Measurements from ENCODE around the gene DNAJC22. TPM values are rescaled to one million over a fixed set of nuclear protein-coding genes. Genes with fewer than 3 reads are reported as not detected.

The DNAJC22 gene
- total and polyA plus RNA-seq, 2 donors (not counting 1 experiment from before 2014, with no cell fraction given) = not detected

GRCh38 chr12:49397000-49397399 is 50.3 kb downstream of the DNAJC22 start:
- H3K4me1 Mint-ChIP-seq = no peaks in the 10 kb centered on the region
- peaks cover 24% of the 10 kb centered on the region for H3K79me2 ChIP-seq (ENCODE audit: control insufficient read depth, insufficient read depth, low read length)
- TF ChIP-seq EZH2 (IDR thresholded peaks at IDR 0.05; ENCODE audit: borderline replicate concordance, insufficient read depth, low read depth, low read length, poor library complexity, severe bottlenecking) (no peak), CTCF (IDR thresholded peaks at IDR 0.05) (no peak)

DNA sequence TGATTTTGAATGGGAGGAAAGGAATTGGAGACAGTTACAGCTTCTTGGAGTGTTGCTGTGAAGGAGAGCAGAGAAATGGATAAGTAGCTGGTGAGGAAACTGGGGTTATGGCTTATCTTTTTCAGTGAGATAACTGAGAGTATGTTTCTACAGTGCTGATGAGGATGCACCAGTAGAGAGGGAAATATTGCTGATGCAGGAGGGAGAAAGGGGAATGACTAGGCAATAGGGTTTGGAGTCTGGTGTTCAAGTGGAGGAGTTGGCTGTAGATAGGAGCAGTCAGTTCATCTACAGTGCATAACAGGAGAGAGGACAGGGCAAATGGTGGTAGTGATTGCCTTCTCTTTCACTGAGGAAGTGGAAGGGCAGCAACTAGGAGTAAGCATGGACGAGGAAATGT is 53.6 kb downstream of the DNAJC22 start:
- 50% methylated on average over 1 of the region's 1 CpG for WGBS (ENCODE audit: insufficient coverage)
- CTCF ChIA-PET = interaction anchor here (0.6 kb wide), 1 partner anchor 103 kb away, joined by 3 read pairs; no protein-coding TSS in a partner anchor
- H3K36me3 ChIP-seq (replicated peaks in 1 of 2; ENCODE audit: control extremely low read depth in 1 of 2, control insufficient read depth in 1 of 2, extremely low read depth in 1 of 2, insufficient read depth in 2 of 2, low read length in 1 of 2) = no peaks in the 10 kb centered on the region
- POLR2A ChIA-PET = no interaction called here
- ATAC-seq (ENCODE audit: low read depth) = no peak
- no peak overlapping the region for H3K4me2 ChIP-seq (replicated peaks; ENCODE audit: low read depth, low read length, poor library complexity, severe bottlenecking)
- Mint-ChIP-seq H3K4me3 (no peak overlapping the region), H3K9me3 (ENCODE audit: insufficient read depth) (no peaks in the 10 kb centered on the region), H3K27me3 (no peaks in the 10 kb centered on the region), H3K4me1 (no peaks in the 10 kb centered on the region), H3K27ac (no peak overlapping the region)
- H2AFZ ChIP-seq (ENCODE audit: insufficient read depth, low read depth, low read length, poor library complexity, severe bottlenecking) = no peak overlapping the region
- H3K27ac ChIP-seq (ENCODE audit: low read length in 2 of 2) = no peak overlapping the region
- H3K79me2 ChIP-seq (ENCODE audit: control insufficient read depth, insufficient read depth, low read length) = peaks cover 25% of the 10 kb centered on the region
- H3K4me1 ChIP-seq (ENCODE audit: control insufficient read depth in 2 of 2, insufficient read depth in 2 of 2, low read length in 2 of 2) = no peaks in the 10 kb centered on the region
- TF ChIP-seq CTCF (IDR thresholded peaks at IDR 0.05) = no peak
- TF ChIP-seq EZH2 (IDR thresholded peaks at IDR 0.05; ENCODE audit: borderline replicate concordance, insufficient read depth, low read depth, low read length, poor library complexity, severe bottlenecking) = no peak
- no peaks in the 10 kb centered on the region for H4K20me1 ChIP-seq (ENCODE audit: control insufficient read depth, insufficient read depth, low read length, poor library complexity, severe bottlenecking)
- no peak for DNase-seq
- no peaks in the 10 kb centered on the region for H3K27me3 ChIP-seq (replicated peaks in 1 of 4; ENCODE audit: control extremely low read depth in 1 of 4, control insufficient read depth in 3 of 4, insufficient read depth in 4 of 4, low read length in 3 of 4)
- intact Hi-C loops (cut with micrococcal nuclease) = no loop called here
- no peaks in the 10 kb centered on the region for H3K9me3 ChIP-seq (ENCODE audit: control extremely low read depth in 1 of 3, control insufficient read depth in 2 of 3, insufficient read depth in 1 of 3, low read length in 2 of 3)
- H3K9ac ChIP-seq (ENCODE audit: low read length) = no peak overlapping the region
- no peak overlapping the region for H3K4me3 ChIP-seq (ENCODE audit: control extremely low read depth in 1 of 5, extremely low read depth in 1 of 5, insufficient read depth in 1 of 5, low read depth in 2 of 5, low read length in 4 of 5)

More at GRCh38 chr12:49397000-49397399, 50.3 kb downstream of the DNAJC22 start:
- no peak overlapping the region for H3K27ac Mint-ChIP-seq
- Histone ChIP-seq H3K9me3 (ENCODE audit: control extremely low read depth in 1 of 3, control insufficient read depth in 2 of 3, insufficient read depth in 1 of 3, low read length in 2 of 3) (no peaks in the 10 kb centered on the region), H3K27ac (ENCODE audit: low read length in 2 of 2) (no peak overlapping the region), H2AFZ (ENCODE audit: insufficient read depth, low read depth, low read length, poor library complexity, severe bottlenecking) (no peak overlapping the region), H3K27me3 (replicated peaks in 1 of 4; ENCODE audit: control extremely low read depth in 1 of 4, control insufficient read depth in 3 of 4, insufficient read depth in 4 of 4, low read length in 3 of 4) (no peaks in the 10 kb centered on the region), H3K9ac (ENCODE audit: low read length) (no peak overlapping the region), H3K4me3 (ENCODE audit: control extremely low read depth in 1 of 5, extremely low read depth in 1 of 5, insufficient read depth in 1 of 5, low read depth in 2 of 5, low read length in 4 of 5) (no peak overlapping the region), H3K36me3 (replicated peaks in 1 of 2; ENCODE audit: control extremely low read depth in 1 of 2, control insufficient read depth in 1 of 2, extremely low read depth in 1 of 2, insufficient read depth in 2 of 2, low read length in 1 of 2) (no peaks in the 10 kb centered on the region), H4K20me1 (ENCODE audit: control insufficient read depth, insufficient read depth, low read length, poor library complexity, severe bottlenecking) (no peaks in the 10 kb centered on the region), H3K4me2 (replicated peaks; ENCODE audit: low read depth, low read length, poor library complexity, severe bottlenecking) (no peak overlapping the region), H3K4me1 (ENCODE audit: control insufficient read depth in 2 of 2, insufficient read depth in 2 of 2, low read length in 2 of 2) (no peaks in the 10 kb centered on the region)
- H3K4me3 Mint-ChIP-seq = no peak overlapping the region
- no peaks in the 10 kb centered on the region for H3K27me3 Mint-ChIP-seq
- intact Hi-C loops (cut with micrococcal nuclease) = no loop called here
- DNase-seq = no peak
- CTCF ChIA-PET = interaction anchor here (0.9 to 2.5 kb wide), 4 partner anchors 30 to 117 kb away, joined by 3 to 17 read pairs (median 6); partner anchors contain the start of gene SPATS2
- no peak for ATAC-seq (ENCODE audit: low read depth)
- POLR2A ChIA-PET = no interaction called here
- 100% methylated on average over 1 of the region's 1 CpG for WGBS (ENCODE audit: insufficient coverage)
- H3K9me3 Mint-ChIP-seq (ENCODE audit: insufficient read depth) = no peaks in the 10 kb centered on the region

Other genes with a start within 250 kb of the DNAJC22 start
- gene LMBR1L, start 236.0 kb upstream of the DNAJC22 start, total RNA-seq = 182 and 187 TPM in 2 replicates
- gene LMBR1L, start 236.0 kb upstream of the DNAJC22 start, polyA plus RNA-seq = 133 and 136 TPM in 2 replicates
- 323 and 327 TPM in 2 replicates for gene TUBA1B, start 215.5 kb upstream of the DNAJC22 start, total RNA-seq
- 370 and 615 TPM in 2 replicates for gene TUBA1B, start 215.5 kb upstream of the DNAJC22 start, polyA plus RNA-seq
- gene TUBA1A, start 157.8 kb upstream of the DNAJC22 start, total RNA-seq = 137 and 142 TPM in 2 replicates
- gene TUBA1A, start 157.8 kb upstream of the DNAJC22 start, polyA plus RNA-seq = 594 and 880 TPM in 2 replicates
- 34.9 and 35.2 TPM in 2 replicates for gene TUBA1C, start 81.8 kb upstream of the DNAJC22 start, total RNA-seq
- 89.3 and 121 TPM in 2 replicates for gene TUBA1C, start 81.8 kb upstream of the DNAJC22 start, polyA plus RNA-seq
- gene PRPH, start 51.7 kb upstream of the DNAJC22 start, total RNA-seq = not detected in 2 replicates
- gene PRPH, start 51.7 kb upstream of the DNAJC22 start, polyA plus RNA-seq = not detected in 2 replicates
- gene TROAP, start 23.6 kb upstream of the DNAJC22 start, total RNA-seq = 1.0 and 1.7 TPM in 2 replicates
- gene TROAP, start 23.6 kb upstream of the DNAJC22 start, polyA plus RNA-seq = 0.62 and 0.88 TPM in 2 replicates
- gene C1QL4, start 9.7 kb upstream of the DNAJC22 start, total RNA-seq = not detected in 2 replicates
- not detected in 2 replicates for gene C1QL4, start 9.7 kb upstream of the DNAJC22 start, polyA plus RNA-seq
- 16.0 and 21.5 TPM in 2 replicates for gene SPATS2, start 20.6 kb downstream of the DNAJC22 start, total RNA-seq
- 11.3 and 16.1 TPM in 2 replicates for gene SPATS2, start 20.6 kb downstream of the DNAJC22 start, polyA plus RNA-seq
- gene KCNH3, start 192.1 kb downstream of the DNAJC22 start, total RNA-seq = 0.19 and 0.54 TPM in 2 replicates
- 0.49 and 1.2 TPM in 2 replicates for gene KCNH3, start 192.1 kb downstream of the DNAJC22 start, polyA plus RNA-seq
- 81.1 and 84.3 TPM in 2 replicates for gene MCRS1, start 221.3 kb downstream of the DNAJC22 start, total RNA-seq
- 107 and 123 TPM in 2 replicates for gene MCRS1, start 221.3 kb downstream of the DNAJC22 start, polyA plus RNA-seq

Data from B cell (primary cell).